HL-60 (cell line): ENCODE results near the gene PDGFD.

Source experiments
- DNase-seq, 2 experiments: peaks; one replicate each; pipeline ENCODE4 v3.0.0-alpha.2; 2010 to 2020; ENCODE audit warnings: low read depth in 1 of 2, low spot score in 1 of 2
- H3K27ac ChIP-seq: fragments of 250-450 bp; sonication (Bioruptor Pico); replicated peaks from 2 replicates; pipeline ENCODE4 v1.5.1; 2020; ENCODE audit warnings: mild to moderate bottlenecking, moderate library complexity
- H3K27me3 ChIP-seq: fragments of 250-450 bp; sonication (Bioruptor Pico); 2 replicates; pipeline ENCODE4 v1.5.1; 2021; ENCODE audit warnings: mild to moderate bottlenecking, moderate library complexity; ENCODE audit not compliant: insufficient read depth, poor library complexity, severe bottlenecking
- H3K4me3 ChIP-seq: replicated peaks from 2 replicates; pipeline ENCODE4 v1.5.1; 2011; ENCODE audit warnings: mild to moderate bottlenecking, control low read depth, low read length; ENCODE audit not compliant: insufficient read depth
- CTCF ChIP-seq: IDR thresholded peaks from one replicate; pipeline ENCODE4 v1.5.1; 2011; ENCODE audit warnings: low read length, control low read depth, inconsistent platforms; ENCODE audit not compliant: insufficient read depth
- GABPA ChIP-seq: IDR thresholded peaks from 2 replicates; pipeline ENCODE4 v1.6.1; 2012; ENCODE audit warnings: low read depth
- POLR2AphosphoS5 ChIP-seq: IDR thresholded peaks from 2 replicates; pipeline ENCODE4 v1.6.1; 2012; ENCODE audit warnings: low read depth
- REST ChIP-seq: IDR thresholded peaks from 2 replicates; pipeline ENCODE4 v1.6.1; 2012; ENCODE audit warnings: low read depth; ENCODE audit not compliant: insufficient replicate concordance
- SPI1 ChIP-seq: IDR thresholded peaks from 2 replicates; pipeline ENCODE4 v1.6.1; 2012; ENCODE audit warnings: low read depth, mild to moderate bottlenecking, borderline replicate concordance

Gene PDGFD

GRCh38 chr11:104191124-104191523 is 27.2 kb upstream of the PDGFD start:
- no peak overlapping the region for H3K4me3 ChIP-seq
- no peak for TF ChIP-seq GABPA
- no peak for TF ChIP-seq POLR2AphosphoS5
- no peak for TF ChIP-seq CTCF
- TF ChIP-seq SPI1, result no peak
- no peak for TF ChIP-seq REST
- H3K27ac ChIP-seq, result no peak overlapping the region
- DNase-seq, result no peak
- no peaks in the 10 kb centered on the region for H3K27me3 ChIP-seq

DNA sequence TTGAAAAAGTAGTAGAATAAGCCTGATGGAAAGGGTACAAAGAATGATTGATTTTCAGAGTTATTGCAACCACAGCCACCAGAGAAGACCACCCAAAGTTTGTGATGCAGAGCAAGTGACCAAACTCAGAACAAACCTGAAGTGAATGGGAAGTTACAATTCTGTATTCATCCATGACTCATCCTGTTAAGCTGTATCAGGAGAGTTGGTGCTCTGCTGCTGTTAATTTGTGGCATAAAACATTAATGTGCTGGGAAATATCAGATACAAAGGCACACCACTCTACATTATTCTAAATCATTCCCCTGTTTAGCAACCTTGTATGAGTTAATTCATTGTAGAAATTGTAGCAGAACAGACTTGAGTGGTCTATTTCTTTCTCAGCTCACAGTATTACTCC is 19.6 kb upstream of the PDGFD start:
- DNase-seq, result no peak

DNA sequence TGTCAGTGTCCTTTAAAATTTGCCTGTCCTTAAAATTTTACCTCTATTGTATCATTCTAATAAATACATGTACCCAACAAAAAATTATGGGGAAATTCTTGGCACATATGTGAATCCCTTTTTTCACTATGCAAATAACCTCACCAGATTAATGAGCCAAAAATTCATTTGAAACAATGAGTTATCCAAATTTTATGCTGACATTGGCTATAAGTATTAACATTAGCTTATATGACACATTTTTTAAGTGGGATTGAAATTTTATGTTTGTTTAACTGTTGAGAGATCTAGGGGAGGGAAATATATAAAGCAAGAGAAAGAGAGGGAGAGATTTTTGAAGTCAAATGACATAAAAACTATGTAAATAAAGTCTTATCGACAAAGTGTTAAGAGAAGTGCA is 11.8 kb upstream of the PDGFD start:
- H3K27ac ChIP-seq, result no peak overlapping the region
- no peak for DNase-seq
- H3K27me3 ChIP-seq, result no peaks in the 10 kb centered on the region
- H3K4me3 ChIP-seq, result no peak overlapping the region
- TF ChIP-seq GABPA, result no peak
- TF ChIP-seq CTCF, result no peak
- no peak for TF ChIP-seq REST

More for the DNA sequence above, 19.6 kb upstream of the PDGFD start:
- no peak for TF ChIP-seq SPI1
- TF ChIP-seq POLR2AphosphoS5, result no peak
- Histone ChIP-seq H3K27me3 (no peaks in the 10 kb centered on the region), H3K4me3 (no peak overlapping the region), H3K27ac (no peak overlapping the region)

DNA sequence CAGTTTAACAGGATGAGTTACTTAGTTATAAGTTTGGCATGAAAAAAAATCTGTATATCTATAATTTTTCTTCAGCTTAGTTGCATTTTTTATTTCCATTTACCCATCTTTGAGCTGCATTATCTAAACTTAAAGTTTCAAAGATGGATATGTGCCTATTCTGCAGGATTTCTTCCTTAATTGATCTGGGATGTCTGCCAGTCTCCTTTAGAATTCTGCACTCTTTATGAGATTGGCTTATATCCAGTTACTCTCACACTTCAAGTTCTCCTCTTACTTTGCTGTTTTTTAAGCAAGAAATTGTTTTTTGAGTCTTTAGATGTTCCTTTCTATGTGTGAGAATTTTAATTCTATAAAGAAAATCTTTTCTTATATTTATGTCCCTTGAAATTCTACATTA is 5.1 kb upstream of the PDGFD start:
- Histone ChIP-seq H3K4me3 (no peak overlapping the region), H3K27ac (no peak overlapping the region), H3K27me3 (peaks cover 7% of the 10 kb centered on the region)
- TF ChIP-seq GABPA (no peak), SPI1 (no peak), REST (no peak), CTCF (no peak), POLR2AphosphoS5 (no peak)
- DNase-seq, result no peak
